CD4-positive, alpha-beta T cell treated with Interferon gamma for 1 hour (primary cell): Measurements from ENCODE around the gene RAB11FIP4.
A peak's percentile ranks its signal among the peaks of the same experiment; 100 is the strongest.

ENCODE experiments used
- DNase-seq: peaks from one replicate; pipeline ENCODE4 v3.0.0-alpha.2; 2020

The RAB11FIP4 gene

DNA sequence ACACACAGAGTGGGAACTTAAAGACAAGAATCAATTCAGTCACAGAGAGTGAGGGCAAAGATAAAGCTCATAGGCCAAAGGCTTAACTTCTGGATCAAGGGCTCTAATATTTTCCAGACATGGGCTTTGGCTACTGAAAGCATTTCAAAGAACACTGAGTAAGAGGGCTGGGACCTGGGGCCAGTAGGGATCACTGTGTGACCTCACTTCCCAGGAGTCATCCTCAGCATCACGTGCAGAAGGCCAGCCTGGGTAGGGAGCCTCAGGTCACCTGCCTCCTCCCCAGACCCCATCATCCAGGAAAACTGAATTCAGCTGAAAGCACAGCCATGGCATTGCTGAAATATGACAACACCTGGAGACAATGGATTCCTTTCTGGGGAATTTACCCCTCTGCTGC is 163.5 kb downstream of the RAB11FIP4 start:
- no peak for DNase-seq

DNA sequence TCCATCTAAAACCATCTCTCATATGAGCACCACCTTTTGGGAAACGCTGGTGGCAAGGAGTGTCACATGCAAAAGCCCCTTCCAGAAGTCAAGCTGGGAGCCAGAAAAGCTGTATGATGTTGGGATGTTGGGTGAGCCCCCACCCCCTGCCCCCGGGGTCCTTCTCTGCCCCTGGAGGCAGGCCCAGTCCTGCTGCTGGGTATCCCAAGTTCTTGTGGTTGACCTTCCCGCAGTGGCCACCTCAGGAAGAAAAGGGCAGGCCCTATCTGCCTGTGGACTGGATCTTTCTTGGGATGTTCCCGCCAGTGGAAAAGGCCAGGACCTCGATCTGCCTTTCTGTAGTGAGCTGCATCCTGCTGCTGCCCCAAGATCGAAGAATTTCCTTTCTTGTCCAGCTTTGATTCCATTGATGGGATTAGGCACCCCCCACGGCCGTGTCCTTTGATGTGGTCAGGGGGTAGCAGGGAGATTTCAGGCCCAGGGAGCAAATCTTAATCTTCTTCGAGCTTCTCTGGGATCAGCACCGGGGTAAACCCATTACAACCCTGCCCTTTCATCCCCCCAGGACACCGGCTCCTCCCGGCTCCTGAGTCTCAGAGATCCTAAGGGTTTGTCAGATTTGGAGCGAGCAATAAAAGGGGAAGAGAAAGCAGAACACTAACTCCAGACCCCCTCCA is 165.6 kb downstream of the RAB11FIP4 start:
- no peak for DNase-seq

DNA sequence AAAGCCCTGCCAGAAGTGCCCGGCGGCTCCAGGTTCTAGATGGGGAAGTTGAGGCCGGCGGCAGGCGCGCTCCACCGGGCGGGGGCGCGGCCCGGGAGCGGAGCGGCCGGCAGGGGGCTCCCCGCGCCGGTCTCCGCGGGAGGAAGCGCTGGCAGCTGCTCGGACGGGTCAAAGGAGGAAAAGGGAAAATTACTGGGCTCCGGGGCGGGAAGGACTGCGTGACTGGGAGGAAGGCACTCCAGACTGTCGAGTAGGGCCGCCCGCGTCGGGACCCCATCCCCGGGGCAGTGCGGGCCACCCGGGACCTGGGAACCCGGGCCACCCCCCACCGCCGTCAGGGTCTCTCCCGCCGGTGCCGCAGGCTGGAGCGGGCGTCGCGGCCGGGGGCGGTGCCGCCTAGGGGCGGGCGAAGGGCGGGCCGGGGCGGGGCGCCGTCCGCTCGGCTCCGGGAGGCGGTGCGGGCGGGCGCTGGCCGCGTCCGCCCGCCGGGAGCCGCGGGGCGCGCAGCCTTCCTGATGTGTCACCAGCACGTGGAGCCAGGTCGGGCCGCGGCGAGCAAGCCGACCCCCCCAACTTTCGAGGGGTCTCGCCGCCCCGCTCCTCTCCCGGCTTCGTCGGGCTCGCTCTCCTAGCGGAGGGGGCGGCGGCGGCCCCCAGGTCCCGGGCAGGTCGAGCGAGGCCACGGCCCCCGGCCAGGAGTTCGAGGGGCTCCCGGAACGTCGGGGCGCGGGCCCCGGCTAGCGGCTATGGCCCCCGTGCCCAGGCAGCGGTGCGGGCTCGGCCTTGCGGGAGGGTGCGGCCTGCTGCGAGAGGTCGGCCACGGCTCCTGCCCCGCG is 167.5 kb downstream of the RAB11FIP4 start:
- DNase-seq: peak; percentile 64

DNA sequence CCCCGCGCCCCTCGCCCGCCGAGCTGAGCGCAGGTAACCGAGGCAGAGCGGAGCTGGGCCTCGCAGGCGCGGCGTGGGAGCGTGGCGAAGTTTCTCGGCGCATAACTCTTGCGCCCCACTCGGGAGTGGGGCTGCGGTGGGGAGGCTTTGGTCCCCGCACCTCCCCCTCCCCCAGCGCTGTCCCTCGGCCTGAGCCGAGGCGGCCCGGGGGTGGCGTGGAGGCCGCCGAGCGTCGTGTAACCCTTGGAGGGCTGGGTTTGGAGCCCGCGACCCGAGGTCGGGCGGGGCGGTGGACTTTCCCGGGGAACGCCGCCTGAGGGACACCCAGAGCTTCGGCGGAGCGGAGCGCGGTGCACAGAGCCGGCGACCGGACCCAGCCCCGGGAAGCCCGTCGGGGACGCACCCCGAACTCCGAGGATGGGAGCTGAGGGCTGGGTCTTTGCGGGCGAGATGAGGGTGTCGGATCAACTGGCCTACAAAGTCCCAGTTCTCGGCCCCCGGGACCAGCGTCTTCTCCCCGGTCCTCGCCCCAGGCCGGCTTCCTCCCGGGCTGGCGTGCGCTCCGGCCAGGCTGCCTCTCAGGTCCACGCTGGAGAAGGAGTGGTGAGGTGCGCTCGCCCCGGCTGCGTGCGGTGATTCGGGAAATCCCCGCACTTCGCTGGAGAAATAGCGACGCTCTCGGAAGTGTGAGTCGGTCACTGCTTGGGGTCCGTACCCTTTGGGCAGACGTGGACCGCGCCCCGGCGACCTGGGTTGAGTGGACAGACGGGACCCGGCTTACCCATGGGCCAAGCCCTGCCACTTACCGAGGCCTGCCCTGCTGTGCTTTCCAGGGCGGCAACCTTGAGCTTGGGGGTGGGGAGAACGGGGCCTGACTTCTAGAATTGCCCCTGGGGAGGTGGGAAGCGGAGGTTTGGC is 168.4 kb downstream of the RAB11FIP4 start:
- DNase-seq: no peak

DNA sequence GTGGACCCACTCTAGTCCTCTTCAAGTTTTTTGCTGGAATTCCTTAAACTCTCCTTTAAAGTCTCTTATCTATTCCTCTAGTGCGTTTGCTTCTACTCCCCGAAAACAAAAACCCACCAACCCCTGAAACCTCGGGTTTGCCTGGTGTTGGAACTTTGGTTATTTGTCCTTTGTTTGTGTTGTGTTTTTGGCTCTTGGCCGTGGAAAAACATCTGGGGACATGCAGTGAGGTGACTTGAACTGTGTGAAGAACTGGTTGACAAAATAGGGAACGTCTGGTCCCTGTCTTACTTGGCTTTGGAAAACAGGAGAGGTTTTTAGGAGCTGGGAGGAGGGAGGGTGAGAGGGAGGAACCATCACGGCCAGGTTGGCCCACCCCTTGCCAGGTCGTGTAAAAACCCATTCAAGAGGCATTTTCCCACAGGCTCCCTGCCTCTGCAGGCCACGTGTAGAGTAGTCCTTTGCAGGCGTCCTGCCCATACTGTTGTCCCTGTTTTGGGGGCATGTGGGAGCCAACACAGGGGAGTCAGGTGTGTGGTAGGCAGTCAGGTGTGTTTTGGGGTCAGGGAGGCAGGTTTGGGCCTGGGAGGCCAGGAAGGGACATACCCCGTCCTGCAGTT is 169.3 kb downstream of the RAB11FIP4 start:
- no peak for DNase-seq

DNA sequence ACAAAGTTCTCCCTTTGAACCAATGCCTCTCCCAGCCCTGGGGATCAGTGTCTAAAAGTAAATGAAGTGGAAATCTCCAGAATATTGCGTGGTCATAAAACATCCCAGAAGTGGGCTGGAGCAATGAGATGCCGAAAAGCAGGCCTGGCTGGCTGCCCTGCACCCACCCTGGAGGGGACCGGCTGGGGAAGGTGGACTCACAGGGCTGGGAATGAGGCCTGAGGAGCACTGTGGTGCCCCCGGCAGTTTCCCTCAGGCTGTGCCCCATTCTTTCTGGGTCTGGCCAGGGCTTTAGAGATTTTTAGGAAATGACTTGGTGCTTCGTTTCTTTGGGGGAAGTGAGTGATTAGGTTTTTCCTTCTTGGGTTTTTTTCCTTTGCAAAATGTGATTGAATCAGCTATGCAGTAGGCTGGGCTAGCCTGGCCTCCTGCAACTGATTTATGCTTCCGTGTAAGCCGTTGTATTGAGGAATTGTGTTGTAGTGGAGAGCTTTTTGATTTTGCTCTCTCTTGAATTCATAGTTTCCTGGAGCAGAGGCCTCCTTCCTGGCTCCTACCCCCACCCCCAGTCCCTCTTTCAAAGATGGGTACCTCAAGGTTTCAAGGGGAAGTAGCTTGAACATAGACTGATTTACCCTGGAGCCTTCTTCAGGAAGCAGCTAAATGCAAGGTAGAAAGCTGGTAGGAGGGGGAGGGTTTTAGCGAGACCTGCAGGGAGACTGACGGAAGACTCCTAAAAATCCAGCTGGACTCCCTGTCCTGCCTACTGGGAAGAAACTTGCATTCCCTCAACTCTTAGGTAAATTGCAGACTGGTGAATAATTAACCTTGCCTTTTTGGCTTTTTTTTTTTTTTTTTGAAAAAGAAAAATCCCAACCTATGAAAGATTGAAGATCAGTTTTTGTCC is 170.2 kb downstream of the RAB11FIP4 start:
- DNase-seq: no peak

DNA sequence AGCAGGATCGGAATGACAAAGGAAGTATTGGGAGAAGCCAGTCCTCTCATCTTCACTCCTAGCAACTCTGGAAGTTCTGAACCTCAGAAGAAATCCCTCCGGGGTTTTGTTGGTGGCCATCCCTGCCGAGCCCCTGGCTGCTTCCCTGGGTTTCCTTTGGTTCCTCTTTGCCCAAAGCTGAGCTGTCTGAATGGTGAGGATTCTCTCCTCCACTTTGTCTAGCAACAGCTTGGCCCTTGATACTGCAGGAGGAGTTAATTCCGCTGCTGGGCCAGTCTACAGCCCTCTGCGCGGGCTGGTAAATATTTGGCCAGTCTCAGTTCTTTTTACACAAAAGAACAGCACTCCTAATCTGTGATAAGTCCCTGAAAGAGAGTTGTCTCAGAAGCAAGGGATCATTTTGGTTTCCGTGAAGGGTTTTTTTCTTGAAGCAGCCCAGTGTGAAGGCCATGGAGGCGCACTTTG is 170.9 kb downstream of the RAB11FIP4 start:
- DNase-seq: no peak

DNA sequence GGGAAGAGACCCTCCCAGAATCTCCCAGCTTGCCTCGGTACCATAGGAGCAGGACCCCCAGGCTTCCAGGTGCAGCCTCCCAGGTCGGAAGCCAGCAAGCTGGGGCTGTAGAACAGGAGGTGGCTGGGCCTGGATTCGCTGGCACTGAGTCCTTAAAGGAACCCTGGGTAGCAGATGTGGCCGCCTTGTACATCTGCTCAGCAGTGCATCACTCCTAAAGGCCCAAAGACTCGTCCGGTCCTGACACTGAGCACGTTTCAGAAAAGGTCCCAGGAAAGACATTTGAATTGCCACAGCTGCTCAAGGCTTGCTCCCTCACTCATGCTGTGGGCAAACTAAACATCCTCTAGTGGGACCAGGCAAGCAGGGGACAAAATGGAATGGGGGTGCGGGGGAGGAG is 172.8 kb downstream of the RAB11FIP4 start:
- no peak for DNase-seq

DNA sequence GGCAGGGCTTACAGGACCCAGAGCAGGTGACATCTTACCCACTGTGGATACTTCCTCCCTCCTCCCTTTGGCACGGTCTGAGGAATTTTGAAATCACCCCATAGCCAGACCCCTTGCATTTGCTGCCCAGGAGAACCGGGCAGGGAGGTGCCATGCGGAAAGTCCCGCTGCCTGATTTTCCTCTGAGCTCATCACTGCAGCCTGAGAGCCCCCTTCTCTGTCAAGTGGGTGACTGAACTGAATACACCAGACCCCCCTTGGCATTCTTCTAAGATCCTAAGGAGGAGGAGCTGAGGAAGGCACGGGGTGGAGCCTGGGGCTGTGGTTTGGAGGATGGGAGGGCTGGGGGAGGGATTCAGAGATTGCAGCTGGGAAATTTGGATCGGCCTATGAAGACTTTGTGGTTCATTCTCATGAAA is 173.4 kb downstream of the RAB11FIP4 start:
- DNase-seq: no peak

DNA sequence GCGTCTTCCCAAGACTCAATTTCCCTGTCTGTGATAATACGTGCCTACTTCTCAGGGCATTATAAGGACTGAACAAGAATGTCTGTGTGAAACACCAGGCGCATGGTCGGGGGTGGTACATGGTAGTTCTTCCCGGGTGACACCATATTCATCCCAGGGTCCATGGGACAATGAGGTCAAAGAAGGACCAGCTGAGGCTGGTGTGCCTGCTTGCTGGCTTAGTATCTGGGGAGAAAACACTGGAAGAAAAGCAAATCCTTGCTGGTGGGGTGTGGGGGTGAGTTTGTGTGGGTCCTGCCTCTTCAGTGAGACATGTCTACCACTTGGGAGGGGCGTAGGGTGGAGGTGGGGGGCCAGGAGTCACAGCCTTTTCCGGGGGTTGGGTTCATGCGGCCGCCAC is 174.2 kb downstream of the RAB11FIP4 start:
- no peak for DNase-seq

DNA sequence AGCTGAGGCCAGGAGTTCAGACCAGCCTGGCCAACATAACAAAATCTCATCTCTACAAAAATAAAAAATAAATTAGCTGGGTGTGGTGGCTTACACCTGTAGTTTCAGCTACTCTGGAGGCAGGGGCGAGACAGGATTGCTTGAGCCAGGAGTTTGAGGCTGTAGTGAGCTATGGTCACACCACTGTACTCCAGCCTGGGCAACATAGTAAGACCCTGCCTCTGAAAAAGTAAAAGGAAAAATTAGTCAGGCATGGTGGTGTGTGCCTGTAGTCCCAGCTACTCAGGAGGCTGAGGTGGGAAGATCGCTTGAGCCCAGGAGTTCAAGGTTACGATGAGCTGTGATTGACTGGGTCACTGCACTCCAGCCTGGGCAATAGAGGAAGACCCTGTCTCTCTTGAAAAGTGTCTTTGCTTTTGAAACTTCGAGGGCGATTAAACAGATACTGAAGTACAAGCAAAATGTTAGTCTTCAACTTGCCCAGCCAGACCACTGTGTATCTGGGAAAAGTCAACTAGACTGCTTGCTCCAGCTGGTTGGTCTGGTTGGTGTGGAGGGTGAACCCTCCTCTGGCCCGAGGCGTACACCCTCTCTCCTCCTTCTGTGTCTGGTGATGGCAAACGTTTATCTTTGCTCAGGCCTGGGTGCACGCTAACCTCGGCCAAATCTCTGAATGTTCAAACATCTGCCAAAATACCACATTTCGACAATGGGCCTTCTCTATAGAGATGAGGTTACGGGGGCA is 174.9 kb downstream of the RAB11FIP4 start:
- DNase-seq: no peak

DNA sequence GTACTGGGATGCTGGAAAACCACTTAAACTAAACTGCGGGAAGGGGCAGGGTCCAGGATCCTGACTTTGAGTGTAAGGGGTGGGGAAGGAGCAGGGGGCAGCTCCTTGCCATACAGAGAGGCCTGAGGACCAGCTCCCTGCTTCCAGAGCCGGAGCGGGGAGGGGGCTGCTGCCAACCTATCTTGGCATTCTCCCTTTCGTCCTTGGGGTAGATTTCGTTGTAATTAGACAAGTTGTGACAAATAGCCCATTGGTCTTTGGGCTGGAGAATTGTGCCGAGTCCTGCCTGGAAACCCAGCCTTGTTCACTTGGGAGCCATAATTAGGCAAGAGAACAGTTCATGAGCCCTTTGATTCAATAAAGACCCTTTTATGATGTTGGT is 175.5 kb downstream of the RAB11FIP4 start:
- DNase-seq: no peak

DNA sequence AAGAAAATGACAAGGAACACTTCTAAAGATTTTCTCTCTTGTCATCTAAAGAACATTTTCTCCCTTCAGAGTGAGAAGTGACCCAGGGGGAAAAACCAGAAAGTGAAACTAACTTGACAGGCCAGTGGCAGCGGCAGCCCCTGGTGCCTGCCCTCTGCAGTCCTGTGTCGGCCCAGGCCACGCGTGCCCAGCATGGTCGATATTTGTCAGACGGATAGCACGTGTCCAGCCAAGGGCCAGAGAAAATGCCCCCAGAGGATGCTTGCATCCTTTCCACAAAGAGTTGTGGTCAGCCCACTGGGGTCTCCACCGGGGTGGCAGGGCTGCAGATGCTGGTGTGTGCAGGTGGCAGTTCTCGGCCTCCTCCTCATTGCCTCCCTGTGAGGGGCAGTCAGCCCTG is 176.6 kb downstream of the RAB11FIP4 start:
- DNase-seq: no peak

DNA sequence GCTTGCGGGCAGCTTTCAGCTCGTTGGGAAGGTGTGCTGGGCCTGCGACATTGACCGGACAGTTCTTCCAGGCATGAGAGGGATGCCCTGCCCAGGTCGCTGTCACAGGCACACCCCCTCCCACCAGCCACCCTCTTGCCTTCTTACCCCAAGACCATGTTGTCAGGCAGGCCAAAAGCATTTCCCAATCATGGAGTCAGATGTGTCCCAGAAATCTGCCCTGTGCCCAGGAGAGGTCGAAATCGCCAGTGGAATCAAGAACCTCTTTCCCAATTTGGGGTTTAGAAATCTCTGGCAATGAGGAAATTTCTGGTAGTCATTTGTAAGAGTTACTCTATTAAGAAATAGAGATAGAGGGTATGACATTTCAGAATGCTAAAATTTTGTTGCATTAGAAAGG is 177.1 kb downstream of the RAB11FIP4 start:
- DNase-seq: no peak

DNA sequence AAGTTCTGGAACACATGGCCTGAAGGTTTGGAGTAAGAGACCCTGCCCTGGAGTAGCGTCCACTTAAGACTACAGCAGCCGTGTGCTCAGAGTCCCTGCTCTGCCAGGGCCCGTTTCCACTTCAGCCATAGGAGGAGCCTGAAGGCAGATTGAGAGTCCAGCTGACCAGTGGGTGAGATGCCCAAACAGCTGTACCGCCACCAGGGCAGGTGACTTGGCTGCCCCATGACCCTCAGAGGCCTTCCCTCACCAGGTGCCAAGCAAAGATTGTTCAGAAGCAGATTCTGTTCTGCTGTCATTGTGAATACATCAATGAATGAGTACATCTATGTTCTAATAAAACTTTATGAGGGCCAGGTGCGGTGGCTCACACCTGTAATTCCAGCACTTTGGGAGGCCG is 178.8 kb downstream of the RAB11FIP4 start:
- DNase-seq: no peak

DNA sequence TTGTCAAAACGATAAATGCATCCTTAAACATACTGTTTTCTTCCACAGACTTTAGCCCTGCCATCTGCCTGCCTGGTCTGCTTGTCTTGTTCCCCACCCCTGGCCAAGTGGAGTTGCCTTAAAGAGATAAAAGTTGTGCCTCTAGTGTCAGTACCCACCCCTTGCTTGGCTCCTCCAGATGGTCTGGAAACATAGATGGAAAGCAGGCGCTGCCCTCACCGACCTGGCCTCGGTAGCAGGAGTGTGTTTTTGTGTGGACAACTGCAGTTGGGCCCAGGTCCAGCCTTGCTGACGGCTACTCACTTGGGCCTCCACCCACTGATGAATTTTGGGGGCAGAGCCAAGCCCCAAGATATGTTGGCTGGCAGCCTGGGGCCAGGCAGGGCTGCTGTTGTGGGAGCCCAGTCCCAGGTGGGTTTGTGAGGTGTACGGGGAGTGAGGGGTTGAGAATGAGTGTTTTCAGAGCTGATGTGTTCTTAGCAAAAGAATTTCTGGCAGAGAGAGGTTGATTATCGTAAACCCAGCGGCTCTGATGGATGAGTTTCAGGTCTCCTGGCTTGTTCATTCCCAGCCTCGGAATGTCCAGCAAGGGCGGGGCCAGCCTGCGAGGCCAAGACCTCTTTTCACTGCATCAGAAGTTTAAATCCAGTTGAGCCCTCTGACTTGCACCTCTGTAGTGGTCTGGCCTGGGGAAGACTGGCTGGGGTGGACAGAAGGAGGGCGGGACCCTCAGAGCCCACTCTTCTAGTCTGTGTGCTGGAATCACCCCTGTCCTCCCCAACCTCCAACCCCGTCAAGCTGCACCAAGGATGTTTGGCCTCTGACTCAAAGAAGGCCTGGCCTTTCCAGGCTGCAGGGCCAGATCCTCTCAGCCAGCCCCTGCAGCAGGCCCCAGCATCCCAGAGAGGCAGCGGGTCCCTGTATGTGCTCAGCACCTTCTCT is 179.7 kb downstream of the RAB11FIP4 start:
- DNase-seq: no peak

DNA sequence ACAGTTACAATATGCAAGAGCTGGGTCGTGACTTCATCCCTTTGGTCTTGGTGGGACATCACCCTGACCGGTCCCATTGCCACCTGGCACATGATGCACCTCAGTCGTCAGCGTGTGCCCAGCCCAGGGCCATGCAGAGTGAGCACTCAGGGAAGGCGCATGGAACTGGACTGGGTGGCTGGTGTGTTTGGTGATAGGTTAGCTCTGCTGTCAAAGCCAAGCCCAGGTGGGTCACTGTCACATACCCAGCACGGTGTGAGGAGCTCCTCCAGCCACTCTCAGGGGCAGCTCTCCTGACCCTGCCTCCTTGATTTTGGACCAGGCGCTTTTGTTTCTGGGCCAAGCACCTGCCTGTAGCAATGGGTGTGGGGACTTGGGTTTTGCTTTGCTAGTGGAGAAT is 180.9 kb downstream of the RAB11FIP4 start:
- no peak for DNase-seq

DNA sequence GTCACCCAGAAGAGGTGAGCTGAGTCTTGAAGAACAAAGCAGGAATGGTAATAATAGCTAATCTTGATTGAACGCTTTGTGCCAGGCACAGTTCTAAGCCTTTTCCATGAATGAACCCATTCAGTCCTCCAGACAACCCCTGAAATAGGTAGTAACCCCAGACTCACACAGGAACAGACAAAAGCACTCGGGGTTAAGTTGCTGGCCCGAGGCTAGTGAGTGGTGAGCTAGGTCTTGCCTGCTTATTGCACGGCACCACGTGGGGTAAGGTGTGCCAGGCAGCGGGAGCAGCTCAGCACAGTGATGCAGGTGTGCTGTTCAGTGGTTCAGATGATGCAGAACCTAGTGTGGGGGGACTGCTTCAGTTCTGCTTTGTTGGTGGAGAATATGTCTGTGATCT is 181.6 kb downstream of the RAB11FIP4 start:
- no peak for DNase-seq

DNA sequence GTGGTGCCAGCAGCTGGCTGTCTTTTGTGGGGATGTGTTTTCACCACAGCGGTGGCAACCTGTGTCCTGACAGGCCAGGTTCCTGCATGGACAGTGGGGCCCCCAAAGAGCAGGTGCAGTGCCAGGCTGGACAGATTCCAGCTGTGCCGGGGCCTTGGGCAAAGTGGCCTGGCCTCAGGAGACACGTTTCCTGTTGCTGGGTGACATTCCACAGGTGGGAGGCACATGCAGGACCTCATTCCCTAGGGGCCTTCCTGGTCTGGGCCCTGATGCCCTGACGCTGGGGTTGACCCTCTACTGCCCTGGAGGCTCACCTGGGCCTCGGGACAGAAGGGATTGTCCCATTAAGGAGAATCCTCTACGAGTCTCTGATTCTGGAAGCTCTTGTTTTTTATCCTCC is 182.4 kb downstream of the RAB11FIP4 start:
- no peak for DNase-seq

DNA sequence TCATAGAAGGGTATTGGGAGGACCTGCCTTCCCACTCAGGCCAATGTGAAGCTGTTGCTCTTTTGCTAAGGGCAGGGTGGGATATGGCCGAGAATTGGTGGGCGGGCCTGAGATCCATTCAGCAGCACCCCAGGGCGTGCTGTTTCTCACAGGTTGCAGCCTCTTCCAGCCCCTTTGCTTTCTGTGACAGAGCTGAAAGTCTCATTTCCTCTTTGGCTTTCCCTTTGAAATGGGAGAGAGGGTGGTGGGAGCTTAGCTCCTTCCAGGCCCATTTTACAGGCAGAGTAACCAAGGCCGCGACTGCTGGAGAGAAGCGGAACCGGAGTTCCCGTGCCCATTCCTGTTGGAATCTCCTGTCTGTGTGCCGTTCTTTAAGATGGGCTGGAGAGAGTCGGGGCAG is 183.0 kb downstream of the RAB11FIP4 start:
- DNase-seq: no peak
